B cell (primary cell): ENCODE data around the gene RPS6KA4. TPM values are rescaled to one million over a fixed set of nuclear protein-coding genes. Genes with fewer than 3 reads are reported as not detected.

ENCODE experiments used
- ATAC-seq: fragments of 200-7000 bp; cut with Tn5 transposase; one replicate; pipeline ENCODE4 v1.10.0; 2021; ENCODE audit warnings: low read depth, mild to moderate bottlenecking, moderate number of reproducible peaks, moderate library complexity
- CTCF ChIA-PET: fragments of 350-600 bp; sonication (Branson Sonifier 250); formaldehyde crosslinking; loops from one replicate; lab custom pipeline; 2021; ENCODE audit warnings: antibody characterized with exemption, inconsistent platforms; lab: Charles Lee
- POLR2A ChIA-PET: fragments of 350-600 bp; sonication (Branson Sonifier 250); formaldehyde crosslinking; loops from one replicate; lab custom pipeline; 2021; ENCODE audit warnings: antibody characterized with exemption; lab: Charles Lee
- DNase-seq: peaks from one replicate; pipeline ENCODE4 v3.0.0; 2013
- H2AFZ ChIP-seq: 2 replicates; pipeline ENCODE4 v1.6.1; 2012; ENCODE audit warnings: mild to moderate bottlenecking, low read depth, low read length; ENCODE audit not compliant: insufficient read depth, poor library complexity, severe bottlenecking
- H3K27ac ChIP-seq, 2 donors: 1 replicate in 1 of 2; 2 replicates in 1 of 2; pipeline ENCODE4 v1.5.1; 2012 to 2013; ENCODE audit warnings: low read length in 2 of 2, mild to moderate bottlenecking in 2 of 2, moderate library complexity in 1 of 2
- H3K27me3 ChIP-seq, 4 experiments: fragments of 200-600 bp in 1 of 4; sonication (generic) in 1 of 4; replicated peaks in 1 of 4; 1 replicate in 2 of 4; 2 replicates in 2 of 4; pipeline versions ENCODE4 v1.6.1 to v1.7.0; 2013 to 2016; ENCODE audit warnings: low read length in 3 of 4, mild to moderate bottlenecking in 2 of 4, mixed read lengths in 1 of 4, moderate library complexity in 1 of 4; ENCODE audit not compliant: insufficient read depth in 4 of 4, control insufficient read depth in 3 of 4; ENCODE audit errors: control extremely low read depth in 1 of 4
- H3K36me3 ChIP-seq, 2 experiments: replicated peaks in 1 of 2; 1 replicate in 1 of 2; 2 replicates in 1 of 2; pipeline versions ENCODE4 v1.6.1 to v1.7.1; 2013; ENCODE audit warnings: low read length in 1 of 2; ENCODE audit not compliant: insufficient read depth in 2 of 2, control insufficient read depth in 1 of 2; ENCODE audit errors: control extremely low read depth in 1 of 2, extremely low read depth in 1 of 2
- H3K4me1 ChIP-seq, 2 donors: fragments of 200-600 bp in 1 of 2; sonication (generic) in 1 of 2; 1 replicate in 1 of 2; 2 replicates in 1 of 2; pipeline versions ENCODE4 v1.5.1 to v1.6.1; 2013 to 2017; ENCODE audit warnings: low read length in 2 of 2; ENCODE audit not compliant: control insufficient read depth in 2 of 2, insufficient read depth in 2 of 2
- H3K4me2 ChIP-seq: replicated peaks from 2 replicates; pipeline ENCODE3; 2012; ENCODE audit warnings: mild to moderate bottlenecking, low read depth, low read length; ENCODE audit not compliant: poor library complexity, severe bottlenecking
- H3K4me3 ChIP-seq, 5 experiments: fragments of 200-600 bp in 1 of 5; sonication (generic) in 1 of 5; 1 replicate in 3 of 5; 2 replicates in 2 of 5; pipeline versions ENCODE4 v1.5.1 to v1.7.0; 2011 to 2016; ENCODE audit warnings: low read length in 4 of 5, mild to moderate bottlenecking in 4 of 5, low read depth in 2 of 5, control low read depth in 1 of 5, moderate library complexity in 1 of 5; ENCODE audit not compliant: insufficient read depth in 1 of 5; ENCODE audit errors: control extremely low read depth in 1 of 5, extremely low read depth in 1 of 5
- H3K79me2 ChIP-seq: fragments of 200-600 bp; sonication (generic); one replicate; pipeline ENCODE4 v1.6.0; 2016; ENCODE audit warnings: low read length; ENCODE audit not compliant: control insufficient read depth, insufficient read depth
- H3K9ac ChIP-seq: fragments of 200-600 bp; sonication (generic); 2 replicates; pipeline ENCODE4 v1.6.1; 2017; ENCODE audit warnings: mild to moderate bottlenecking, low read length, moderate library complexity
- H3K9me3 ChIP-seq, 3 donors: one replicate each; pipeline versions ENCODE4 v1.6.1 to v1.7.1; 2013; ENCODE audit warnings: low read length in 2 of 3; ENCODE audit not compliant: control insufficient read depth in 2 of 3, insufficient read depth in 1 of 3; ENCODE audit errors: control extremely low read depth in 1 of 3
- H4K20me1 ChIP-seq: 2 replicates; pipeline ENCODE4 v1.6.0; 2012; ENCODE audit warnings: mild to moderate bottlenecking, low read length; ENCODE audit not compliant: insufficient read depth, control insufficient read depth, poor library complexity, severe bottlenecking
- H3K27ac Mint-ChIP-seq: one replicate; pipeline ENCODE4 v1.8.0; 2021; ENCODE audit warnings: mixed read lengths
- H3K27me3 Mint-ChIP-seq: one replicate; pipeline ENCODE4 v1.8.0; 2021; ENCODE audit warnings: mixed read lengths
- H3K4me1 Mint-ChIP-seq: one replicate; pipeline ENCODE4 v1.8.0; 2021; ENCODE audit warnings: mixed read lengths
- H3K4me3 Mint-ChIP-seq: one replicate; pipeline ENCODE4 v1.8.0; 2021; ENCODE audit warnings: mixed read lengths
- H3K9me3 Mint-ChIP-seq: one replicate; pipeline ENCODE4 v1.8.0; 2022; ENCODE audit warnings: mixed read lengths; ENCODE audit not compliant: insufficient read depth
- EZH2 ChIP-seq: IDR thresholded peaks from 2 replicates; pipeline ENCODE4 v1.6.1; 2012; ENCODE audit warnings: borderline replicate concordance, low read depth, mild to moderate bottlenecking, moderate library complexity, low read length; ENCODE audit not compliant: insufficient read depth, poor library complexity, severe bottlenecking
- WGBS: methylation state at CpG from one replicate; pipeline ENCODE4 v1.1.5; 2013; ENCODE audit warnings: missing lambda C conversion rate; ENCODE audit not compliant: insufficient coverage; 5-methylcytosine and 5-hydroxymethylcytosine counted together
- intact Hi-C: fragments of 100-400 bp; cut with micrococcal nuclease; formaldehyde crosslinking; loops from one replicate; pipeline ENCODE4 v1.10.0; 2022
- polyA plus RNA-seq: library from polyadenylated mRNA; depleted of rRNA; stranded (reverse); fragments of >200 nt; gene quantifications from 2 replicates; pipeline ENCODE4 v1.2.3, GENCODE V29; 2012
- total RNA-seq, 2 donors: library from RNA; stranded (reverse); fragments of 120-200 nt in 1 of 2; gene quantifications; 1 replicate in 1 of 2; 2 replicates in 1 of 2; pipeline versions ENCODE4 v1.2.3 to v1.2.4, GENCODE V29; 2013 to 2022
- TF ChIP-seq, protein P1 (sequence below): fragments of 200-600 bp; IDR thresholded peaks from one replicate; pipeline ENCODE4 v1.8.0; 2022; ENCODE audit warnings: antibody characterized with exemption, mild to moderate bottlenecking

RPS6KA4 gene
- total and polyA plus RNA-seq, 2 donors (not counting 1 experiment from before 2014, with no cell fraction given): 22.6 to 32.5 TPM

DNA sequence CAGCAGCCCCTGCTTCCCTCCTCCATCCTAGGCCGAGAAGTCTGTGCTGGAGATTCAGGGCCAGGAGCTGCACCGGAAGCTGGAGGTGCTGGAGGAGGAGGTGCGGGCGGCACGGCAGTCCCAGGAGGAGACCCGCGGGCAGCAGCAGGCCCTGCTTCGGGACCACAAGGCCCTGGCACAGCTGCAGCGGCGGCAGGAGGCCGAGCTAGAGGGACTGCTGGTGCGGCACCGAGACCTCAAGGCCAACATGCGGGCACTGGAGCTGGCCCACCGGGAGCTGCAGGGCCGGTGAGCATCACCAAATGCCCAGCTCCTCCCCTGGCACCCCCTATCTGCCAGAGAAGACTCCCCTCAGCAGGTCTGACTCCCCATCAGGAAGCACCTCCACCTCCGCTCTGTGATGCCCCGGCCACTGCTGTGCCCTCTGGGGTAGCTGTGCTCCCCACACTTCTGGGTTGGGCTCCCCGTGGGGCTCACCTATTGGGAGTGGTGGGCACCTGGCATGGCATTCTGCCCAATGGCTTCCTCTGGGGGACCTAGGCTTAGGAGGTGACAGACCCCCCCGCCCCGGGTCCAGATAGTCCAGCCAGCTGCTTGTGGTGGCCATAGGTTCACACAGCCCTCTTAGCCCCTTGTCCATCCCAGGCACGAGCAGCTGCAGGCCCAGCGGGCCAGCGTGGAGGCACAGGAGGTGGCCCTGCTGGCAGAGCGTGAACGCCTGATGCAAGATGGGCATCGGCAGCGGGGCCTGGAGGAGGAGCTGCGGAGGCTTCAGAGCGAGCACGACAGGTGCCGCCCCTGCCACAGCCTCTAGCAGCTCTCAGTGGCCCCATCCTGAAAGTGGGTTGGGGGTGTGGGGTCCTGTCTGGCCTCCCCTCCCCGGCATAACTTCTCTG is 6.6 kb upstream of the RPS6KA4 start:
- no peak overlapping the region for H3K4me3 Mint-ChIP-seq
- peaks cover 11% of the 10 kb centered on the region for H3K4me1 Mint-ChIP-seq
- DNase-seq (no peak), ATAC-seq (no peak)
- no peaks in the 10 kb centered on the region for H3K27me3 ChIP-seq
- no peak overlapping the region for H3K4me3 ChIP-seq
- H3K36me3 ChIP-seq: peaks cover 2 to 26% of the 10 kb centered on the region in 2 experiments
- H3K27me3 Mint-ChIP-seq: no peaks in the 10 kb centered on the region
- peaks cover 0 to 15% of the 10 kb centered on the region in 2 donors for H3K4me1 ChIP-seq
- CTCF ChIA-PET: interaction anchor here (1.3 to 10.2 kb wide), 4 partner anchors 17 to 148 kb away, joined by 4 to 188 read pairs (median 6); partner anchors contain the start of genes PRDX5 and TRMT112
- H3K27ac Mint-ChIP-seq: no peak overlapping the region
- H4K20me1 ChIP-seq: peaks cover 21% of the 10 kb centered on the region
- POLR2A ChIA-PET: interaction anchor here (0.9 kb wide), 1 partner anchor 35 kb away, joined by 3 read pairs; the partner anchor contains the start of genes PRDX5 and TRMT112
- WGBS: 97% methylated on average over 29 of the region's 33 CpGs
- no peak overlapping the region for H3K27ac ChIP-seq
- H3K4me2 ChIP-seq: no peak overlapping the region
- H3K9me3 Mint-ChIP-seq: no peaks in the 10 kb centered on the region
- no peaks in the 10 kb centered on the region for H3K9me3 ChIP-seq
- intact Hi-C loops: no loop called here
- no peak for TF ChIP-seq EZH2
- TF ChIP-seq, protein P1, sequence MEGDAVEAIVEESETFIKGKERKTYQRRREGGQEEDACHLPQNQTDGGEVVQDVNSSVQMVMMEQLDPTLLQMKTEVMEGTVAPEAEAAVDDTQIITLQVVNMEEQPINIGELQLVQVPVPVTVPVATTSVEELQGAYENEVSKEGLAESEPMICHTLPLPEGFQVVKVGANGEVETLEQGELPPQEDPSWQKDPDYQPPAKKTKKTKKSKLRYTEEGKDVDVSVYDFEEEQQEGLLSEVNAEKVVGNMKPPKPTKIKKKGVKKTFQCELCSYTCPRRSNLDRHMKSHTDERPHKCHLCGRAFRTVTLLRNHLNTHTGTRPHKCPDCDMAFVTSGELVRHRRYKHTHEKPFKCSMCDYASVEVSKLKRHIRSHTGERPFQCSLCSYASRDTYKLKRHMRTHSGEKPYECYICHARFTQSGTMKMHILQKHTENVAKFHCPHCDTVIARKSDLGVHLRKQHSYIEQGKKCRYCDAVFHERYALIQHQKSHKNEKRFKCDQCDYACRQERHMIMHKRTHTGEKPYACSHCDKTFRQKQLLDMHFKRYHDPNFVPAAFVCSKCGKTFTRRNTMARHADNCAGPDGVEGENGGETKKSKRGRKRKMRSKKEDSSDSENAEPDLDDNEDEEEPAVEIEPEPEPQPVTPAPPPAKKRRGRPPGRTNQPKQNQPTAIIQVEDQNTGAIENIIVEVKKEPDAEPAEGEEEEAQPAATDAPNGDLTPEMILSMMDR: no peak
- no peak overlapping the region for H2AFZ ChIP-seq
- H3K79me2 ChIP-seq: peaks cover 3% of the 10 kb centered on the region
- H3K9ac ChIP-seq: no peak overlapping the region
